ENCODE data around the gene SH3BP4.

- TF ChIP-seq POLR2AphosphoS5 (IDR thresholded peaks at IDR 0.05) (no peak), CTCF (IDR thresholded peaks at IDR 0.05) (no peak), EP300 (IDR thresholded peaks at IDR 0.05; ENCODE audit: low read depth) (no peak), POLR2A (IDR thresholded peaks at IDR 0.05) (no peak)
These were observed 136.7 kb downstream of the SH3BP4 start for GRCh38 chr2:235088496-235088921.

Data from transverse colon (tissue), 4 donors.